PC-9 (cell line): ENCODE data around the gene CNN2. TPM values are rescaled to one million over a fixed set of nuclear protein-coding genes. Genes with fewer than 3 reads are reported as not detected.

Experiments
- BruUV-seq: library from RNA; stranded (reverse); fragments of 400-500 nt; replicated peaks from 2 replicates; lab custom pipeline; 2021; lab: Mats Ljungman, UMichigan
- CTCF ChIA-PET: fragments of 300-600 bp; sonication (Branson Sonifier 250); formaldehyde crosslinking; loops from one replicate; lab custom pipeline; 2022; ENCODE audit warnings: antibody characterized with exemption; lab: Charles Lee
- POLR2A ChIA-PET: fragments of 300-600 bp; sonication (Branson Sonifier 250); formaldehyde crosslinking; loops from one replicate; lab custom pipeline; 2022; ENCODE audit warnings: antibody characterized with exemption; ENCODE audit not compliant: unreplicated experiment; lab: Charles Lee
- DNase-seq, 2 experiments: peaks; one replicate each; pipeline versions ENCODE4 v3.0.0 to v3.0.0-alpha.2; 2015 to 2022; ENCODE audit warnings: mixed read lengths in 1 of 2
- H2AFZ ChIP-seq: fragments of 200-600 bp; sonication (generic); 2 replicates; pipeline ENCODE4 v1.8.1; 2017; ENCODE audit warnings: antibody characterized with exemption
- H3F3A ChIP-seq: fragments of 200-600 bp; sonication (generic); 2 replicates; pipeline ENCODE4 v1.8.1; 2017; ENCODE audit warnings: antibody characterized with exemption, mild to moderate bottlenecking, low read depth; ENCODE audit not compliant: insufficient read depth
- H3K27ac ChIP-seq: fragments of 200-600 bp; sonication (generic); 2 replicates; pipeline ENCODE4 v1.6.1; 2016; ENCODE audit warnings: mixed run types
- H3K27me3 ChIP-seq: fragments of 200-600 bp; sonication (generic); 2 replicates; pipeline ENCODE4 v1.6.1; 2016; ENCODE audit warnings: low read depth, mixed run types; ENCODE audit not compliant: insufficient read depth
- H3K36me3 ChIP-seq: fragments of 200-600 bp; sonication (generic); 2 replicates; pipeline ENCODE4 v1.6.1; 2016; ENCODE audit warnings: low read depth, mixed run types
- H3K4me1 ChIP-seq: fragments of 200-600 bp; sonication (generic); replicated peaks from 2 replicates; pipeline ENCODE4 v1.6.1; 2016; ENCODE audit warnings: mixed run types; ENCODE audit not compliant: insufficient read depth
- H3K4me2 ChIP-seq: fragments of 200-600 bp; sonication (generic); 2 replicates; pipeline ENCODE4 v1.6.1; 2017; ENCODE audit warnings: mixed run types
- H3K4me3 ChIP-seq: fragments of 200-600 bp; sonication (generic); 2 replicates; pipeline ENCODE4 v1.6.1; 2016; ENCODE audit warnings: mixed run types
- H3K79me2 ChIP-seq: fragments of 200-600 bp; sonication (generic); 2 replicates; pipeline ENCODE4 v1.6.1; 2017; ENCODE audit warnings: low read depth, mixed run types
- H3K9me2 ChIP-seq: fragments of 200-600 bp; sonication (generic); 2 replicates; pipeline ENCODE4 v1.8.1; 2017; ENCODE audit warnings: mild to moderate bottlenecking; ENCODE audit not compliant: insufficient read depth
- H3K9me3 ChIP-seq: fragments of 200-600 bp; sonication (generic); 2 replicates; pipeline ENCODE4 v1.8.1; 2016; ENCODE audit warnings: low read depth; ENCODE audit not compliant: insufficient read depth
- H4K20me1 ChIP-seq: fragments of 200-600 bp; sonication (generic); 2 replicates; pipeline ENCODE4 v1.8.1; 2017; ENCODE audit not compliant: insufficient read depth
- CTCF ChIP-seq: fragments of 200-600 bp; sonication (generic); conservative IDR thresholded peaks from 2 replicates; pipeline ENCODE4 v1.6.1; 2017; ENCODE audit warnings: mixed run types, antibody characterized with exemption, mild to moderate bottlenecking, moderate library complexity
- EZH2 ChIP-seq: fragments of 200-600 bp; sonication (generic); IDR thresholded peaks from 2 replicates; pipeline ENCODE4 v1.8.0; 2017; ENCODE audit warnings: antibody characterized with exemption, low read depth
- intact Hi-C: fragments of 100-400 bp; cut with micrococcal nuclease; formaldehyde crosslinking; loops from one replicate; pipeline ENCODE4 v1.10.0; 2022; ENCODE audit not compliant: unreplicated experiment
- total RNA-seq: library from RNA; stranded (reverse); gene quantifications from 2 replicates; pipeline ENCODE4 v1.2.3, GENCODE V29; 2021

Gene CNN2
- total RNA-seq, 1 experiment from 2014 or later: 206 TPM

DNA sequence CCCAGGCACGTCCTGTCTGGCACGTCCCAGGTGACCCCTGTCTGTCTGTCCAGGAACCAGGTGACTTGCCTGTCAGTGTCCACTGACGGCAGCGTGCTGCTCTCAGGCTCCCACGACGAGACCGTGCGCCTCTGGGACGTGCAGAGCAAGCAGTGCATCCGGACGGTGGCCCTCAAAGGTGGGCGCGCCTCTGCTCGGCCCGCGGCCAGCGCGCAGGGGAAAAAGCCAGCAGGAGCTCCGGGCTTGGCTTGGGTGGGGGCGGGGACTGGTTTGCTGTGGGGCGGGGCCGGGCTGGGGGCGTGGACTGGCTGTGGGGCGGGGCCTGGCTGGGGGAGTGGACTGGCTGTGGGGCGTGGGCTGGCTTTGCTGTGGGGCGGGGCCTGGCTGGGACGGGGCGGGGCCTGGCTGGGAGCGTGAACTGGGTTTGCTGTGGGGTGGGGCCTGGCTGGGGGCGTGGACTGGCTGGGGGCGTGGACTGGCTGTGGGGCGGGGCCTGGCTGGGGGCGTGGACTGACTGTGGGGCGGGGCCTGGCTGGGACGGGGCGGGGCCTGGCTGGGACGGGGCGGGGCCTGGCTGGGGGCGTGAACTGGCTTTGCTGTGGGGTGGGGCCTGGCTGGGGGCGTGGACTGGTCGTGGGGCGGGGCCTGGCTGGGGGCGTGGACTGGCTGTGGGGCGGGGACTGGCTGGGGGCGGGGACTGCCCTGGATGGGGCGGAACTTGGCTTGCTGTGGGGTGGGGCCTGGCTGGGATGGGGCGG lies 35.1 kb upstream of the CNN2 start:
- Histone ChIP-seq H3K4me1 (peaks cover 24% of the 10 kb centered on the region), H3K79me2 (no peaks in the 10 kb centered on the region), H3K4me3 (no peak overlapping the region), H3K9me3 (no peaks in the 10 kb centered on the region), H3K27me3 (no peaks in the 10 kb centered on the region), H3K9me2 (no peaks in the 10 kb centered on the region), H3K36me3 (no peaks in the 10 kb centered on the region), H2AFZ (no peak overlapping the region), H3K27ac (no peak overlapping the region), H3K4me2 (no peak overlapping the region), H3F3A (peaks cover 46% of the 10 kb centered on the region; the same call in 1 of the 2 replicates), H4K20me1 (peaks cover 36% of the 10 kb centered on the region)
- ChIA-PET CTCF (no interaction called here), POLR2A (no interaction called here)
- intact Hi-C loops: no loop called here
- peak in 1 of 2 experiments; percentile 24 for DNase-seq
- no peak for TF ChIP-seq EZH2
- TF ChIP-seq CTCF: no peak
- BruUV-seq: no TSS peak

DNA sequence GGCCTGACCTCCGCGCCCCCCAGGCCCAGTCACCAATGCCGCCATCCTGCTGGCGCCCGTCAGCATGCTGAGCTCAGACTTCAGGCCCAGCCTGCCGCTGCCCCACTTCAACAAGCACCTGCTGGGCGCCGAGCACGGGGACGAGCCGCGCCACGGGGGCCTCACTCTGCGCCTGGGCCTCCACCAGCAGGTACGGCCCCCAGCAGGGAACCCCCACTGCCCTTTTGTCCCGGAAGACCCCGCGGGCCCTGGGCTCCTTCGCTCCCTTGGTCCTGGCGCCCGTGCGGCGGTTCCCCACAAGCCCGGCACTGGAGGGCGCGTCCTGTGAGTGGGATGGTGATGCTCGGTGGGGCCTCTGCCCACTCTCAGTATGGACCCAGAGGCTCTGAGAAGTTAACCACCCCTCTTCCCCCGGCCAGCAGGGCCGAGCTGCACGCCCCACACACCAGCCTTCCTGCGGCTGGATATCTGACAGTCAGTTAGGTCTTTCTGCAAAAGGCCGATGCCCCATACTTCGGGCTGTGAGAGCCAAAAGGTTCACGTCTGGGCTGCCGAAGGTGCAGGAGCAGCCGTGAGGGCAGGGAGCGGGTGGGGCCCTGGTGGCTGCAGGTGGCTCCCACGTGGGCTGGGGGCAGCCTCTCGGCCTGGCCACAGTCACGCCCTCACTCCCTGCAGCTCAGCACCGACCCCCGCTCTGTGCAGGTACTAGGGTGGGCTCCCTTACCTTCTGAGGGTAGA lies 34.3 kb upstream of the CNN2 start:
- TF ChIP-seq CTCF (no peak), EZH2 (no peak)
- Histone ChIP-seq H3K27ac (no peak overlapping the region), H3K27me3 (peaks cover 3% of the 10 kb centered on the region; the same call in 1 of the 2 replicates), H3K4me2 (no peak overlapping the region), H3F3A (peaks cover 50% of the 10 kb centered on the region; the same call in 1 of the 2 replicates), H3K9me2 (no peaks in the 10 kb centered on the region), H3K79me2 (no peaks in the 10 kb centered on the region), H3K9me3 (no peaks in the 10 kb centered on the region), H4K20me1 (peaks cover 36% of the 10 kb centered on the region), H3K4me1 (peaks cover 28% of the 10 kb centered on the region), H3K36me3 (no peaks in the 10 kb centered on the region), H2AFZ (no peak overlapping the region), H3K4me3 (no peak overlapping the region)
- intact Hi-C loops: no loop called here
- no TSS peak for BruUV-seq
- no peak for DNase-seq
- CTCF ChIA-PET: no interaction called here
- POLR2A ChIA-PET: no interaction called here

- H2AFZ ChIP-seq: no peak overlapping the region
- H3K9me2 ChIP-seq: no peaks in the 10 kb centered on the region
- H3K27ac ChIP-seq: no peak overlapping the region
- peaks cover 28% of the 10 kb centered on the region for H3K4me1 ChIP-seq
- peaks cover 50% of the 10 kb centered on the region; the same call in 1 of the 2 replicates for H3F3A ChIP-seq
- peaks cover 7% of the 10 kb centered on the region; the same call in 1 of the 2 replicates for H3K27me3 ChIP-seq
- intact Hi-C loops: no loop called here
- CTCF ChIA-PET: no interaction called here
- no peak overlapping the region for H3K4me3 ChIP-seq
- TF ChIP-seq CTCF: no peak
- TF ChIP-seq EZH2: no peak
- no peaks in the 10 kb centered on the region for H3K36me3 ChIP-seq
- POLR2A ChIA-PET: no interaction called here
- H4K20me1 ChIP-seq: peaks cover 36% of the 10 kb centered on the region
- DNase-seq: no peak
- H3K9me3 ChIP-seq: no peaks in the 10 kb centered on the region
- no TSS peak for BruUV-seq
- no peak overlapping the region for H3K4me2 ChIP-seq
- H3K79me2 ChIP-seq: no peaks in the 10 kb centered on the region
These were observed 33.7 kb upstream of the CNN2 start for GRCh38 chr19:992670-993055.
